Left kidney (tissue), 2 donors: Measurements from ENCODE around the gene ERC1. TPM values are rescaled to one million over a fixed set of nuclear protein-coding genes. Genes with fewer than 3 reads are reported as not detected.

Source experiments
- DNase-seq: peaks from one replicate; pipeline ENCODE4 v3.0.0-alpha.2; 2013
- polyA plus RNA-seq: library from polyadenylated mRNA; unstranded; fragments of 120-200 nt; gene quantifications from one replicate; pipeline ENCODE4 v1.2.1, GENCODE V29; 2013; ENCODE audit not compliant: insufficient read length

Gene ERC1
- polyA plus RNA-seq, 1 donor, result 44.3 TPM

- DNase-seq, result no peak
Observed at GRCh38 chr12:1539135-1539534, 548.1 kb downstream of the ERC1 start.

- no peak for DNase-seq
Observed at GRCh38 chr12:1540690-1541089, 549.7 kb downstream of the ERC1 start.

- no peak for DNase-seq
Observed at GRCh38 chr12:1542599-1542998, 551.6 kb downstream of the ERC1 start.

GRCh38 chr12:1544996-1545700 is 554.1 kb downstream of the ERC1 start:
- DNase-seq, result no peak

Other genes with a start within 250 kb of the ERC1 start
- gene WNK1, start 238.6 kb upstream of the ERC1 start, polyA plus RNA-seq, result 132 TPM
- 39.7 TPM for gene RAD52, start 41.5 kb upstream of the ERC1 start, polyA plus RNA-seq